Vagina (tissue), 2 donors: ENCODE data around the gene VSIG8. TPM values are rescaled to one million over a fixed set of nuclear protein-coding genes. Genes with fewer than 3 reads are reported as not detected.

Source experiments
- DNase-seq, 2 donors: peaks; one replicate each; pipeline ENCODE4 v3.0.0-alpha.2; 2017; ENCODE audit errors: extremely low spot score in 2 of 2
- H3K27ac ChIP-seq: fragments of 200-600 bp; sonication (generic); one replicate; pipeline ENCODE4 v1.5.1; 2019
- H3K27me3 ChIP-seq: fragments of 200-600 bp; sonication (generic); one replicate; pipeline ENCODE4 v1.5.1; 2019
- H3K36me3 ChIP-seq, 2 donors: fragments of 200-600 bp; sonication (generic); one replicate each; pipeline ENCODE4 v1.5.1; 2017 to 2019
- H3K4me1 ChIP-seq: fragments of 200-600 bp; sonication (generic); one replicate; pipeline ENCODE4 v1.5.1; 2019
- H3K4me3 ChIP-seq, 2 donors: fragments of 200-600 bp; sonication (generic); 1 replicate in 1 of 2; 2 replicates in 1 of 2; pipeline ENCODE4 v1.5.1; 2016 to 2019
- H3K9me3 ChIP-seq: fragments of 200-600 bp; sonication (generic); one replicate; pipeline ENCODE4 v1.5.1; 2019
- CTCF ChIP-seq, 3 experiments: fragments of 450-650 bp in 2 of 3; fragments of 200-600 bp in 1 of 3; sonication (generic) in 1 of 3; IDR thresholded peaks; one replicate each; pipeline ENCODE4 v1.5.1; 2017 to 2019; ENCODE audit warnings: antibody characterized with exemption in 3 of 3, mild to moderate bottlenecking in 2 of 3, moderate library complexity in 2 of 3
- POLR2A ChIP-seq, 2 donors: fragments of 450-650 bp; IDR thresholded peaks; one replicate each; pipeline ENCODE4 v1.6.1; 2017; ENCODE audit warnings: antibody characterized with exemption in 2 of 2, mild to moderate bottlenecking in 2 of 2, moderate library complexity in 2 of 2
- POLR2AphosphoS5 ChIP-seq, 2 donors: sonication (generic); formaldehyde crosslinking; IDR thresholded peaks; one replicate each; pipeline ENCODE4 v1.9.0; 2017; ENCODE audit warnings: antibody characterized with exemption in 2 of 2, mild to moderate bottlenecking in 2 of 2, low read depth in 1 of 2; ENCODE audit not compliant: insufficient read depth in 1 of 2
- intact Hi-C: fragments of 100-400 bp; cut with DNase I; formaldehyde crosslinking; loops from one replicate; pipeline ENCODE4 v1.15.1; 2023
- total RNA-seq: library from RNA; depleted of rRNA; stranded (reverse); fragments of >200 nt; gene quantifications from one replicate; pipeline ENCODE4 v1.2.3, GENCODE V29; 2016

The VSIG8 gene
- total RNA-seq, 1 donor from 2014 or later: not detected

- TF ChIP-seq POLR2A (IDR thresholded peaks at IDR 0.05): no peak
- peak; percentile 81 to 97 (median 97) for TF ChIP-seq CTCF (IDR thresholded peaks at IDR 0.05)
- peak; percentile 20 to 61 for TF ChIP-seq POLR2AphosphoS5 (IDR thresholded peaks at IDR 0.05; ENCODE audit: insufficient read depth in 1 of 2, low read depth in 1 of 2)
- H3K9me3 ChIP-seq: no peaks in the 10 kb centered on the region
- peaks cover 15% of the 10 kb centered on the region for H3K4me1 ChIP-seq
- H3K27ac ChIP-seq: no peak overlapping the region
- no peaks in the 10 kb centered on the region for H3K27me3 ChIP-seq
- intact Hi-C loops: loop anchor here (5.0 kb wide), 1 partner anchor 94 kb away; no protein-coding TSS in a partner anchor
- DNase-seq: no peak
- no peaks in the 10 kb centered on the region for H3K36me3 ChIP-seq
- no peak overlapping the region for H3K4me3 ChIP-seq
These were observed 29.1 kb upstream of the VSIG8 start for GRCh38 chr1:159891275-159892157.

DNA sequence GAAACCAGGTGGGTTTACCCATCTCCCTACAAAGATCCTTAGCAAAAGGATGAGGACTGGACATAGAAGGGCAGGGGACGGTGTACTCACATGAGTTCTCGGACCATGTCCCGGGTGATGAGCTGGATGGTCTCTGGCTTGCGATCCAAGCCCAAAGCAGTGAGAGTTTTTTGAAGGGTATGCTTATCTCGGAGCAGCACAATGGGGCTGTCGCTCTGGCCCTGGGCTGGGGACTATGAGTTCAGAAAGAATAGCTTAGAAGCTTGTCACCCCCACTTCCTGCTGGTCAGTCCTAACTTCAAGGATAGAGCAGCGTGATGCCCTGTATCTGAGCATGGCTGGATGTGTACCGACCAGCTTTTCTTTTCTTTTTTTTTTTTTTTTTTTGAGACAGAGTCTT, 27.9 kb upstream of the VSIG8 start:
- no peaks in the 10 kb centered on the region for H3K27me3 ChIP-seq
- intact Hi-C loops: loop anchor here (5.0 kb wide), 1 partner anchor 93 kb away; no protein-coding TSS in a partner anchor
- H3K4me1 ChIP-seq: peaks cover 12% of the 10 kb centered on the region
- no peak overlapping the region for H3K4me3 ChIP-seq
- peak overlapping the region; percentile 51 for H3K27ac ChIP-seq
- DNase-seq: no peak
- TF ChIP-seq POLR2A (IDR thresholded peaks at IDR 0.05): no peak
- no peak for TF ChIP-seq CTCF (IDR thresholded peaks at IDR 0.05)
- no peak for TF ChIP-seq POLR2AphosphoS5 (IDR thresholded peaks at IDR 0.05; ENCODE audit: insufficient read depth in 1 of 2, low read depth in 1 of 2)
- H3K36me3 ChIP-seq: no peaks in the 10 kb centered on the region
- H3K9me3 ChIP-seq: no peaks in the 10 kb centered on the region

- H3K36me3 ChIP-seq: no peaks in the 10 kb centered on the region
- intact Hi-C loops: loop anchor here (5.0 kb wide), 1 partner anchor 93 kb away; no protein-coding TSS in a partner anchor
- H3K4me1 ChIP-seq: peaks cover 12% of the 10 kb centered on the region
- peak overlapping the region; percentile 51 for H3K27ac ChIP-seq
- H3K9me3 ChIP-seq: no peaks in the 10 kb centered on the region
- DNase-seq: no peak
- TF ChIP-seq POLR2AphosphoS5 (IDR thresholded peaks at IDR 0.05; ENCODE audit: insufficient read depth in 1 of 2, low read depth in 1 of 2) (peak in 1 of 2 donors; percentile 45), POLR2A (IDR thresholded peaks at IDR 0.05) (no peak)
- no peak overlapping the region for H3K4me3 ChIP-seq
- H3K27me3 ChIP-seq: no peaks in the 10 kb centered on the region
These were observed 27.4 kb upstream of the VSIG8 start for GRCh38 chr1:159889821-159890252.

- H3K9me3 ChIP-seq: no peaks in the 10 kb centered on the region
- peaks cover 12% of the 10 kb centered on the region for H3K4me1 ChIP-seq
- H3K27me3 ChIP-seq: no peaks in the 10 kb centered on the region
- no peaks in the 10 kb centered on the region for H3K36me3 ChIP-seq
- H3K4me3 ChIP-seq: no peak overlapping the region
- intact Hi-C loops: no loop called here
- H3K27ac ChIP-seq: no peak overlapping the region
- DNase-seq: no peak
- peak in 1 of 3 experiments; percentile 6 for TF ChIP-seq CTCF (IDR thresholded peaks at IDR 0.05)
- TF ChIP-seq POLR2AphosphoS5 (IDR thresholded peaks at IDR 0.05; ENCODE audit: insufficient read depth in 1 of 2, low read depth in 1 of 2): no peak
These were observed 26.7 kb upstream of the VSIG8 start for GRCh38 chr1:159889202-159889601.

DNA sequence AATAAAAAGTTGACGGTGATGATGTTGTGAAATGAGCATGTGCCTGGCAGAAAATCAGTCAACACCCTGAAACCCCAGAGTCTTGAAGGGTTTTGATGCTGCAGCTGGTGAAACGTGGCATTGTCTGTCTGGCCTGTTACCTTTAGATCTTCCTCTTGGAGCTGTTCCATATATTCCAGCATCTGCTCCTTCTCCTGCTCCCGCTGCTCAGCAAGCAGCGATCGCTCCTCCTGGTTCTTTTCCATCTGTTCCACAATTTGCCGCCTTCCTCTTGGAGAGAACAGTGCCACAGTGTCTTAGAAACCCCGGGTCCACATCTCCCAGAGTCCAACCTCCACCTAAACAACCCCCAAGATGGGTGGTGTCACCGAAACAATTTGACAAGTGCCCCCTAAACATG, 21.8 kb upstream of the VSIG8 start:
- Histone ChIP-seq H3K4me3 (no peak overlapping the region), H3K4me1 (peaks cover 16% of the 10 kb centered on the region), H3K9me3 (no peaks in the 10 kb centered on the region), H3K27me3 (no peaks in the 10 kb centered on the region), H3K36me3 (no peaks in the 10 kb centered on the region), H3K27ac (no peak overlapping the region)
- no peak for DNase-seq
- intact Hi-C loops: no loop called here
- TF ChIP-seq POLR2A (IDR thresholded peaks at IDR 0.05) (no peak), POLR2AphosphoS5 (IDR thresholded peaks at IDR 0.05; ENCODE audit: insufficient read depth in 1 of 2, low read depth in 1 of 2) (no peak), CTCF (IDR thresholded peaks at IDR 0.05) (no peak)
